WTC11 (cell line): ENCODE data around the gene WEE1. TPM values are rescaled to one million over a fixed set of nuclear protein-coding genes. Genes with fewer than 3 reads are reported as not detected.

Source experiments
- ATAC-seq: fragments of 200-7000 bp; cut with Tn5 transposase; 2 replicates; pipeline ENCODE4 v1.10.0; 2021; ENCODE audit warnings: mild to moderate bottlenecking, moderate library complexity
- CTCF ChIA-PET: fragments of 300-600 bp; sonication (Branson Sonifier 250); formaldehyde crosslinking; loops from one replicate; lab custom pipeline; 2021; ENCODE audit warnings: antibody characterized with exemption; lab: Charles Lee
- POLR2A ChIA-PET: fragments of 350-600 bp; sonication (Branson Sonifier 250); formaldehyde crosslinking; loops from one replicate; lab custom pipeline; 2021; ENCODE audit warnings: antibody characterized with exemption; lab: Charles Lee
- DNase-seq: peaks from one replicate; pipeline ENCODE4 v3.0.0; 2021; ENCODE audit warnings: low spot score
- H3K27ac Mint-ChIP-seq: 2 replicates; pipeline ENCODE4 v1.8.0; 2021; ENCODE audit warnings: mixed read lengths
- H3K27me3 Mint-ChIP-seq: 2 replicates; pipeline ENCODE4 v1.8.0; 2021; ENCODE audit warnings: low read depth, mild to moderate bottlenecking, moderate library complexity, mixed read lengths
- H3K36me3 Mint-ChIP-seq: 2 replicates; pipeline ENCODE4 v1.8.0; 2021; ENCODE audit warnings: mixed read lengths
- H3K4me1 Mint-ChIP-seq: 2 replicates; pipeline ENCODE4 v1.8.0; 2022; ENCODE audit warnings: mixed read lengths
- H3K4me3 Mint-ChIP-seq: 2 replicates; pipeline ENCODE4 v1.8.0; 2021; ENCODE audit warnings: mild to moderate bottlenecking, moderate library complexity, mixed read lengths
- H3K9me3 Mint-ChIP-seq: 2 replicates; pipeline ENCODE4 v1.8.0; 2021; ENCODE audit warnings: mixed read lengths
- EMX1 ChIP-seq: fragments of 250-450 bp; sonication (Bioruptor Pico); IDR thresholded peaks from 2 replicates; pipeline ENCODE4 v1.8.0; 2021; ENCODE audit warnings: mild to moderate bottlenecking
- ETV6 ChIP-seq: sonication (generic); formaldehyde crosslinking; IDR thresholded peaks from 2 replicates; pipeline ENCODE4 v1.8.1; 2022; ENCODE audit warnings: mild to moderate bottlenecking, missing genetic modification reagents
- HMGA2 ChIP-seq: fragments of 250-450 bp; sonication (Bioruptor Pico); IDR thresholded peaks from 2 replicates; pipeline ENCODE4 v1.4.0; 2021; ENCODE audit warnings: mild to moderate bottlenecking, moderate library complexity
- JAZF1 ChIP-seq: fragments of 250-450 bp; sonication (Bioruptor Pico); IDR thresholded peaks from 2 replicates; pipeline ENCODE4 v1.9.0; 2021; ENCODE audit warnings: moderate library complexity, mild to moderate bottlenecking, inconsistent platforms
- JUN ChIP-seq: sonication (generic); formaldehyde crosslinking; IDR thresholded peaks from 2 replicates; pipeline ENCODE4 v1.8.0; 2023; ENCODE audit warnings: mild to moderate bottlenecking, missing genetic modification reagents
- NR2C2 ChIP-seq: sonication (generic); formaldehyde crosslinking; IDR thresholded peaks from 2 replicates; pipeline ENCODE4 v1.8.0; 2022; ENCODE audit warnings: mild to moderate bottlenecking, missing genetic modification reagents
- TCF7 ChIP-seq: sonication (generic); formaldehyde crosslinking; IDR thresholded peaks from 2 replicates; pipeline ENCODE4 v1.8.0; 2022; ENCODE audit warnings: mild to moderate bottlenecking, low read depth, missing genetic modification reagents, moderate library complexity
- TEAD1 ChIP-seq: sonication (generic); formaldehyde crosslinking; IDR thresholded peaks from 2 replicates; pipeline ENCODE4 v1.8.0; 2022; ENCODE audit warnings: mild to moderate bottlenecking, missing genetic modification reagents
- TEAD4 ChIP-seq: sonication (generic); formaldehyde crosslinking; IDR thresholded peaks from 2 replicates; pipeline ENCODE4 v1.8.0; 2022; ENCODE audit warnings: mild to moderate bottlenecking, missing genetic modification reagents
- ZNF219 ChIP-seq: sonication (generic); formaldehyde crosslinking; IDR thresholded peaks from 2 replicates; pipeline ENCODE4 v1.8.0; 2023; ENCODE audit warnings: missing genetic modification reagents, mild to moderate bottlenecking, borderline replicate concordance
- ZNF232 ChIP-seq: sonication (generic); formaldehyde crosslinking; IDR thresholded peaks from 2 replicates; pipeline ENCODE4 v1.8.0; 2022; ENCODE audit warnings: mild to moderate bottlenecking, missing genetic modification reagents
- ZNF396 ChIP-seq: fragments of 250-450 bp; sonication (Bioruptor Pico); IDR thresholded peaks from 2 replicates; pipeline ENCODE4 v1.8.0; 2021; ENCODE audit warnings: mild to moderate bottlenecking, moderate library complexity, borderline replicate concordance
- total RNA-seq: library from RNA; stranded (reverse); gene quantifications from 3 replicates; pipeline ENCODE4 v1.2.3, GENCODE V29; 2021
- TF ChIP-seq, protein P1 (sequence below): sonication (generic); formaldehyde crosslinking; IDR thresholded peaks from 2 replicates; pipeline ENCODE4 v1.8.1; 2022; ENCODE audit warnings: low read depth, mild to moderate bottlenecking, moderate library complexity, missing genetic modification reagents, borderline replicate concordance
- TF ChIP-seq, protein P2 (sequence below): sonication (generic); formaldehyde crosslinking; conservative IDR thresholded peaks from 2 replicates; pipeline ENCODE4 v1.8.1; 2023; ENCODE audit warnings: mild to moderate bottlenecking, low read depth, missing genetic modification reagents, moderate library complexity
- TF ChIP-seq, protein P3 (sequence below): sonication (generic); formaldehyde crosslinking; IDR thresholded peaks from 2 replicates; pipeline ENCODE4 v1.8.1; 2022; ENCODE audit warnings: low read depth, missing genetic modification reagents, borderline replicate concordance
- TF ChIP-seq, protein P4 (sequence below): sonication (generic); formaldehyde crosslinking; IDR thresholded peaks from 2 replicates; pipeline ENCODE4 v1.8.1; 2023; ENCODE audit warnings: mild to moderate bottlenecking, missing genetic modification reagents, moderate library complexity
- TF ChIP-seq, protein P5 (sequence below): sonication (generic); formaldehyde crosslinking; IDR thresholded peaks from 2 replicates; pipeline ENCODE4 v1.8.1; 2023; ENCODE audit warnings: mild to moderate bottlenecking, missing genetic modification reagents
- TF ChIP-seq, protein P6 (sequence below): fragments of 250-450 bp; sonication (Bioruptor Pico); IDR thresholded peaks from 2 replicates; pipeline ENCODE4 v2.1.2; 2022; ENCODE audit warnings: mild to moderate bottlenecking, moderate library complexity
- TF ChIP-seq, protein P7 (sequence below): fragments of 250-450 bp; sonication (Bioruptor Pico); IDR thresholded peaks from 2 replicates; pipeline ENCODE4 v1.9.0; 2021; ENCODE audit warnings: mild to moderate bottlenecking
- TF ChIP-seq, protein P8 (sequence below): sonication (generic); formaldehyde crosslinking; IDR thresholded peaks from 2 replicates; pipeline ENCODE4 v1.8.1; 2023; ENCODE audit warnings: mild to moderate bottlenecking, missing genetic modification reagents, borderline replicate concordance
- TF ChIP-seq, protein P9 (sequence below): fragments of 250-450 bp; sonication (Bioruptor Pico); IDR thresholded peaks from 2 replicates; pipeline ENCODE4 v1.8.0; 2021; ENCODE audit warnings: mild to moderate bottlenecking

Gene WEE1
- total RNA-seq, 1 experiment from 2014 or later = 109 TPM

DNA sequence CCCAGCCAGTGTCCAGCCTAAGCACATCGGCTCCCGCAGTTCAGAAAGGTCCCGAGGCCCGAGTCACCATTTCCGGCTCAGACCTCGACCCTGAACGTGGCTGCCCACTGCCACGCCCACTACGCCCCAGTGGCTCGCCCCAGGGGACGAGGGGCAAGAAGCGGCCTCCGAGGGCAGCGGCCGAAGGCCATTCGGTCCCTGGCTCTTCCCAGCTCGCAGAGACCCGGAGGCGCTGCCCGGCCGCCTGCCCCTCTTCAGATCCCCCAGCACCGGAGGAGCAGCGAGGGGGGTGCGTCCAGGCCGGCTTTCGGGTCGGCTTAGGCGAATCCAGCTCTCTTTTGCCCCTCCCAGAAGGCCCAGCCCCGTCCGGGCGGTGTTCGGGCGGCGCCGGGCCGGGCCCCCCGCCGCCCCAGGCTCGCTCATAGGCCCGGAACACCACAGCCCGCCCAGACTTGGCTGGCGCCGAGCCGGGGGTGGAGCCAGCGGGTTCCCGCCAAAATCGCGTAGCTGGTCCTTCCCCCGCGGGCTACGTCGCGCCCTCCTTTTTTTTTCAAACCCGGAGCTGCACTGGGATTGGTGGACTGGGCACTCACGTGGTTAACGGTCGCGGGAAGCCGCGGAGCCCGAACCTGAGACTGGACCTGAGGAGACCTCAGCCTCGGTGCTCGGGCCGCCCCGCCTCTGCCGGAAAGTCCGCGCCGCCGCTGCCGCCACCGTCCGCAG lies at the start of gene WEE1 (continued):
- TF ChIP-seq, protein P1, sequence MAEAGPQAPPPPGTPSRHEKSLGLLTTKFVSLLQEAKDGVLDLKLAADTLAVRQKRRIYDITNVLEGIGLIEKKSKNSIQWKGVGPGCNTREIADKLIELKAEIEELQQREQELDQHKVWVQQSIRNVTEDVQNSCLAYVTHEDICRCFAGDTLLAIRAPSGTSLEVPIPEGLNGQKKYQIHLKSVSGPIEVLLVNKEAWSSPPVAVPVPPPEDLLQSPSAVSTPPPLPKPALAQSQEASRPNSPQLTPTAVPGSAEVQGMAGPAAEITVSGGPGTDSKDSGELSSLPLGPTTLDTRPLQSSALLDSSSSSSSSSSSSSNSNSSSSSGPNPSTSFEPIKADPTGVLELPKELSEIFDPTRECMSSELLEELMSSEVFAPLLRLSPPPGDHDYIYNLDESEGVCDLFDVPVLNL = peak; percentile 77; the same call in 1 of the 2 replicates
- TF ChIP-seq ZNF232 = 0 out of 2 replicates have a peak, but pooled peaks have one; percentile 71
- TF ChIP-seq, protein P2, sequence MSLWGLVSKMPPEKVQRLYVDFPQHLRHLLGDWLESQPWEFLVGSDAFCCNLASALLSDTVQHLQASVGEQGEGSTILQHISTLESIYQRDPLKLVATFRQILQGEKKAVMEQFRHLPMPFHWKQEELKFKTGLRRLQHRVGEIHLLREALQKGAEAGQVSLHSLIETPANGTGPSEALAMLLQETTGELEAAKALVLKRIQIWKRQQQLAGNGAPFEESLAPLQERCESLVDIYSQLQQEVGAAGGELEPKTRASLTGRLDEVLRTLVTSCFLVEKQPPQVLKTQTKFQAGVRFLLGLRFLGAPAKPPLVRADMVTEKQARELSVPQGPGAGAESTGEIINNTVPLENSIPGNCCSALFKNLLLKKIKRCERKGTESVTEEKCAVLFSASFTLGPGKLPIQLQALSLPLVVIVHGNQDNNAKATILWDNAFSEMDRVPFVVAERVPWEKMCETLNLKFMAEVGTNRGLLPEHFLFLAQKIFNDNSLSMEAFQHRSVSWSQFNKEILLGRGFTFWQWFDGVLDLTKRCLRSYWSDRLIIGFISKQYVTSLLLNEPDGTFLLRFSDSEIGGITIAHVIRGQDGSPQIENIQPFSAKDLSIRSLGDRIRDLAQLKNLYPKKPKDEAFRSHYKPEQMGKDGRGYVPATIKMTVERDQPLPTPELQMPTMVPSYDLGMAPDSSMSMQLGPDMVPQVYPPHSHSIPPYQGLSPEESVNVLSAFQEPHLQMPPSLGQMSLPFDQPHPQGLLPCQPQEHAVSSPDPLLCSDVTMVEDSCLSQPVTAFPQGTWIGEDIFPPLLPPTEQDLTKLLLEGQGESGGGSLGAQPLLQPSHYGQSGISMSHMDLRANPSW (CRISPR knock-in tag) = no peak
- no peak for TF ChIP-seq JUN (CRISPR knock-in tag)
- peak; percentile 73; the same call in 1 of the 2 replicates for TF ChIP-seq ETV6 (CRISPR knock-in tag)
- TF ChIP-seq EMX1 (CRISPR knock-in tag) = no peak
- TF ChIP-seq, protein P3, sequence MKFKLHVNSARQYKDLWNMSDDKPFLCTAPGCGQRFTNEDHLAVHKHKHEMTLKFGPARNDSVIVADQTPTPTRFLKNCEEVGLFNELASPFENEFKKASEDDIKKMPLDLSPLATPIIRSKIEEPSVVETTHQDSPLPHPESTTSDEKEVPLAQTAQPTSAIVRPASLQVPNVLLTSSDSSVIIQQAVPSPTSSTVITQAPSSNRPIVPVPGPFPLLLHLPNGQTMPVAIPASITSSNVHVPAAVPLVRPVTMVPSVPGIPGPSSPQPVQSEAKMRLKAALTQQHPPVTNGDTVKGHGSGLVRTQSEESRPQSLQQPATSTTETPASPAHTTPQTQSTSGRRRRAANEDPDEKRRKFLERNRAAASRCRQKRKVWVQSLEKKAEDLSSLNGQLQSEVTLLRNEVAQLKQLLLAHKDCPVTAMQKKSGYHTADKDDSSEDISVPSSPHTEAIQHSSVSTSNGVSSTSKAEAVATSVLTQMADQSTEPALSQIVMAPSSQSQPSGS (CRISPR knock-in tag) = no peak
- TF ChIP-seq, protein P4, sequence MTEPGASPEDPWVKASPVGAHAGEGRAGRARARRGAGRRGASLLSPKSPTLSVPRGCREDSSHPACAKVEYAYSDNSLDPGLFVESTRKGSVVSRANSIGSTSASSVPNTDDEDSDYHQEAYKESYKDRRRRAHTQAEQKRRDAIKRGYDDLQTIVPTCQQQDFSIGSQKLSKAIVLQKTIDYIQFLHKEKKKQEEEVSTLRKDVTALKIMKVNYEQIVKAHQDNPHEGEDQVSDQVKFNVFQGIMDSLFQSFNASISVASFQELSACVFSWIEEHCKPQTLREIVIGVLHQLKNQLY = no peak
- TF ChIP-seq, protein P5, sequence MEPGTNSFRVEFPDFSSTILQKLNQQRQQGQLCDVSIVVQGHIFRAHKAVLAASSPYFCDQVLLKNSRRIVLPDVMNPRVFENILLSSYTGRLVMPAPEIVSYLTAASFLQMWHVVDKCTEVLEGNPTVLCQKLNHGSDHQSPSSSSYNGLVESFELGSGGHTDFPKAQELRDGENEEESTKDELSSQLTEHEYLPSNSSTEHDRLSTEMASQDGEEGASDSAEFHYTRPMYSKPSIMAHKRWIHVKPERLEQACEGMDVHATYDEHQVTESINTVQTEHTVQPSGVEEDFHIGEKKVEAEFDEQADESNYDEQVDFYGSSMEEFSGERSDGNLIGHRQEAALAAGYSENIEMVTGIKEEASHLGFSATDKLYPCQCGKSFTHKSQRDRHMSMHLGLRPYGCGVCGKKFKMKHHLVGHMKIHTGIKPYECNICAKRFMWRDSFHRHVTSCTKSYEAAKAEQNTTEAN (CRISPR knock-in tag) = no peak
- TF ChIP-seq, protein P6, sequence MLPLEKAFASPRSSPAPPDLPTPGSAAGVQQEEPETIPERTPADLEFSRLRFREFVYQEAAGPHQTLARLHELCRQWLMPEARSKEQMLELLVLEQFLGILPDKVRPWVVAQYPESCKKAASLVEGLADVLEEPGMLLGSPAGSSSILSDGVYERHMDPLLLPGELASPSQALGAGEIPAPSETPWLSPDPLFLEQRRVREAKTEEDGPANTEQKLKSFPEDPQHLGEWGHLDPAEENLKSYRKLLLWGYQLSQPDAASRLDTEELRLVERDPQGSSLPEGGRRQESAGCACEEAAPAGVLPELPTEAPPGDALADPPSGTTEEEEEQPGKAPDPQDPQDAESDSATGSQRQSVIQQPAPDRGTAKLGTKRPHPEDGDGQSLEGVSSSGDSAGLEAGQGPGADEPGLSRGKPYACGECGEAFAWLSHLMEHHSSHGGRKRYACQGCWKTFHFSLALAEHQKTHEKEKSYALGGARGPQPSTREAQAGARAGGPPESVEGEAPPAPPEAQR = no peak

DNA sequence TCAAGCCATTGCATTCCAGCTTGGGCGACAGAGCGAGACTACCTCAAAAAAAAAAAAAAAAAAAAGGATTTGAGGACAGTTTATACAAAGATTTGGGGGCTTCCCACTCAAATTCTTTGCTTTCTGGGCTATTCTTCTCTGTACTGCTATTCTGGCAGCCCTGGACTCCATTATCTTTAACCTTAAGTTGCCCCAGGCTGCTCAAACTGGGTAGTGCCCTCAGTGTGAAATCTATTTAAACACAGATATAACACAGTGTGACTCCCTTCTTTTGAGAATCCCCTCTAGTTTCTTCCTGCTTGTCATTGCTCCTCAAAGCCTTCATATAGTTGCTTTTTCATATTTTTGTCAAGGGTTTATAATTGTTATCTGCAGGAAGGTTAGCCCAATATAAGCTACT lies 49.5 kb upstream of the WEE1 start:
- Mint-ChIP-seq H3K27me3 (no peaks in the 10 kb centered on the region), H3K27ac (peak overlapping the region; percentile 60; the same call in 1 of the 2 replicates), H3K4me1 (peaks cover 22% of the 10 kb centered on the region), H3K36me3 (peaks cover 39% of the 10 kb centered on the region), H3K9me3 (no peaks in the 10 kb centered on the region), H3K4me3 (no peak overlapping the region)
- DNase-seq = no peak
- peak; percentile 41 for ATAC-seq
- ChIA-PET CTCF (interaction anchor here (0.6 to 4.7 kb wide), 5 partner anchors 11 to 508 kb away, joined by 3 to 23 read pairs (median 3); no protein-coding TSS in a partner anchor), POLR2A (interaction anchor here (0.6 kb wide), 1 partner anchor 1094 kb away, joined by 3 read pairs; no protein-coding TSS in a partner anchor)
- TF ChIP-seq HMGA2 (CRISPR knock-in tag) (no peak), ZNF219 (CRISPR knock-in tag) (no peak), TCF7 (CRISPR knock-in tag) (no peak), TEAD4 (CRISPR knock-in tag) (no peak), TEAD1 (CRISPR knock-in tag) (no peak), ZNF232 (no peak), NR2C2 (CRISPR knock-in tag) (no peak), ZNF396 (CRISPR knock-in tag) (no peak), JAZF1 (no peak)
- TF ChIP-seq, protein P7, sequence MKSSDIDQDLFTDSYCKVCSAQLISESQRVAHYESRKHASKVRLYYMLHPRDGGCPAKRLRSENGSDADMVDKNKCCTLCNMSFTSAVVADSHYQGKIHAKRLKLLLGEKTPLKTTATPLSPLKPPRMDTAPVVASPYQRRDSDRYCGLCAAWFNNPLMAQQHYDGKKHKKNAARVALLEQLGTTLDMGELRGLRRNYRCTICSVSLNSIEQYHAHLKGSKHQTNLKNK = no peak
- TF ChIP-seq, protein P8, sequence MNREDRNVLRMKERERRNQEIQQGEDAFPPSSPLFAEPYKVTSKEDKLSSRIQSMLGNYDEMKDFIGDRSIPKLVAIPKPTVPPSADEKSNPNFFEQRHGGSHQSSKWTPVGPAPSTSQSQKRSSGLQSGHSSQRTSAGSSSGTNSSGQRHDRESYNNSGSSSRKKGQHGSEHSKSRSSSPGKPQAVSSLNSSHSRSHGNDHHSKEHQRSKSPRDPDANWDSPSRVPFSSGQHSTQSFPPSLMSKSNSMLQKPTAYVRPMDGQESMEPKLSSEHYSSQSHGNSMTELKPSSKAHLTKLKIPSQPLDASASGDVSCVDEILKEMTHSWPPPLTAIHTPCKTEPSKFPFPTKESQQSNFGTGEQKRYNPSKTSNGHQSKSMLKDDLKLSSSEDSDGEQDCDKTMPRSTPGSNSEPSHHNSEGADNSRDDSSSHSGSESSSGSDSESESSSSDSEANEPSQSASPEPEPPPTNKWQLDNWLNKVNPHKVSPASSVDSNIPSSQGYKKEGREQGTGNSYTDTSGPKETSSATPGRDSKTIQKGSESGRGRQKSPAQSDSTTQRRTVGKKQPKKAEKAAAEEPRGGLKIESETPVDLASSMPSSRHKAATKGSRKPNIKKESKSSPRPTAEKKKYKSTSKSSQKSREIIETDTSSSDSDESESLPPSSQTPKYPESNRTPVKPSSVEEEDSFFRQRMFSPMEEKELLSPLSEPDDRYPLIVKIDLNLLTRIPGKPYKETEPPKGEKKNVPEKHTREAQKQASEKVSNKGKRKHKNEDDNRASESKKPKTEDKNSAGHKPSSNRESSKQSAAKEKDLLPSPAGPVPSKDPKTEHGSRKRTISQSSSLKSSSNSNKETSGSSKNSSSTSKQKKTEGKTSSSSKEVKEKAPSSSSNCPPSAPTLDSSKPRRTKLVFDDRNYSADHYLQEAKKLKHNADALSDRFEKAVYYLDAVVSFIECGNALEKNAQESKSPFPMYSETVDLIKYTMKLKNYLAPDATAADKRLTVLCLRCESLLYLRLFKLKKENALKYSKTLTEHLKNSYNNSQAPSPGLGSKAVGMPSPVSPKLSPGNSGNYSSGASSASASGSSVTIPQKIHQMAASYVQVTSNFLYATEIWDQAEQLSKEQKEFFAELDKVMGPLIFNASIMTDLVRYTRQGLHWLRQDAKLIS = no peak
- TF ChIP-seq, protein P9, sequence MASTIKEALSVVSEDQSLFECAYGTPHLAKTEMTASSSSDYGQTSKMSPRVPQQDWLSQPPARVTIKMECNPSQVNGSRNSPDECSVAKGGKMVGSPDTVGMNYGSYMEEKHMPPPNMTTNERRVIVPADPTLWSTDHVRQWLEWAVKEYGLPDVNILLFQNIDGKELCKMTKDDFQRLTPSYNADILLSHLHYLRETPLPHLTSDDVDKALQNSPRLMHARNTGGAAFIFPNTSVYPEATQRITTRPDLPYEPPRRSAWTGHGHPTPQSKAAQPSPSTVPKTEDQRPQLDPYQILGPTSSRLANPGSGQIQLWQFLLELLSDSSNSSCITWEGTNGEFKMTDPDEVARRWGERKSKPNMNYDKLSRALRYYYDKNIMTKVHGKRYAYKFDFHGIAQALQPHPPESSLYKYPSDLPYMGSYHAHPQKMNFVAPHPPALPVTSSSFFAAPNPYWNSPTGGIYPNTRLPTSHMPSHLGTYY = no peak
